ENCODE data around the gene PIWIL4.

PIWIL4 gene

GRCh38 chr11:94567181-94567670 lies at the start of gene PIWIL4:
Gene PIWIL4 (plus strand): TSS chr11:94567368. CDS start chr11:94567519, 151 bp downstream.
- no peak for DNase-seq (ENCODE audit: low read depth in 3 of 3)

- no peak for DNase-seq (ENCODE audit: low read depth in 3 of 3)
Measured at GRCh38 chr11:94518300-94518699, 48.9 kb upstream of the PIWIL4 start.

- DNase-seq (ENCODE audit: low read depth in 3 of 3): peak in 1 of 3 donors; percentile 12
Measured at GRCh38 chr11:94519478-94520084, 47.6 kb upstream of the PIWIL4 start.

GRCh38 chr11:94521684-94522083 lies 45.5 kb upstream of the PIWIL4 start:
- DNase-seq (ENCODE audit: low read depth in 3 of 3): no peak

GRCh38 chr11:94524341-94524740 lies 42.8 kb upstream of the PIWIL4 start:
- DNase-seq (ENCODE audit: low read depth in 3 of 3): no peak

- DNase-seq (ENCODE audit: low read depth in 3 of 3): no peak
Measured at GRCh38 chr11:94525546-94526324, 41.4 kb upstream of the PIWIL4 start.

GRCh38 chr11:94526645-94527438 lies 40.3 kb upstream of the PIWIL4 start:
- no peak for DNase-seq (ENCODE audit: low read depth in 3 of 3)

GRCh38 chr11:94528551-94528950 lies 38.6 kb upstream of the PIWIL4 start:
- no peak for DNase-seq (ENCODE audit: low read depth in 3 of 3)

- DNase-seq (ENCODE audit: low read depth in 3 of 3): no peak
Measured at GRCh38 chr11:94532211-94532610, 35.0 kb upstream of the PIWIL4 start.

GRCh38 chr11:94533206-94533605 lies 34.0 kb upstream of the PIWIL4 start:
- DNase-seq (ENCODE audit: low read depth in 3 of 3): no peak

GRCh38 chr11:94533696-94534630 lies 33.2 kb upstream of the PIWIL4 start:
- no peak for DNase-seq (ENCODE audit: low read depth in 3 of 3)

- no peak for DNase-seq (ENCODE audit: low read depth in 3 of 3)
Measured at GRCh38 chr11:94536386-94536785, 30.8 kb upstream of the PIWIL4 start.

GRCh38 chr11:94537031-94537600 lies 30.1 kb upstream of the PIWIL4 start:
- DNase-seq (ENCODE audit: low read depth in 3 of 3): no peak

- no peak for DNase-seq (ENCODE audit: low read depth in 3 of 3)
Measured at GRCh38 chr11:94539420-94539819, 27.7 kb upstream of the PIWIL4 start.

GRCh38 chr11:94543695-94544645 lies 23.2 kb upstream of the PIWIL4 start, which contains the start of gene FUT4:
Gene FUT4 (plus strand): TSS chr11:94543921. CDS start chr11:94544134, 213 bp downstream.
- DNase-seq (ENCODE audit: low read depth in 3 of 3): peak; percentile 52 to 64 (median 55)

GRCh38 chr11:94544646-94545263 lies 22.4 kb upstream of the PIWIL4 start:
- DNase-seq (ENCODE audit: low read depth in 3 of 3): peak in 1 of 3 donors; percentile 8

- no peak for DNase-seq (ENCODE audit: low read depth in 3 of 3)
Measured at GRCh38 chr11:94545264-94546161, 21.7 kb upstream of the PIWIL4 start.

GRCh38 chr11:94546162-94546470 lies 21.1 kb upstream of the PIWIL4 start:
- no peak for DNase-seq (ENCODE audit: low read depth in 3 of 3)
